ENCODE results near the gene ZNF837. TPM values are rescaled to one million over a fixed set of nuclear protein-coding genes. Genes with fewer than 3 reads are reported as not detected.

Gene ZNF837
- total and polyA plus RNA-seq, 2 of the 13 experiments (the other 11 are each of a cell fraction or from before 2014, with no cell fraction given): 0.29 to 1.3 TPM

DNA sequence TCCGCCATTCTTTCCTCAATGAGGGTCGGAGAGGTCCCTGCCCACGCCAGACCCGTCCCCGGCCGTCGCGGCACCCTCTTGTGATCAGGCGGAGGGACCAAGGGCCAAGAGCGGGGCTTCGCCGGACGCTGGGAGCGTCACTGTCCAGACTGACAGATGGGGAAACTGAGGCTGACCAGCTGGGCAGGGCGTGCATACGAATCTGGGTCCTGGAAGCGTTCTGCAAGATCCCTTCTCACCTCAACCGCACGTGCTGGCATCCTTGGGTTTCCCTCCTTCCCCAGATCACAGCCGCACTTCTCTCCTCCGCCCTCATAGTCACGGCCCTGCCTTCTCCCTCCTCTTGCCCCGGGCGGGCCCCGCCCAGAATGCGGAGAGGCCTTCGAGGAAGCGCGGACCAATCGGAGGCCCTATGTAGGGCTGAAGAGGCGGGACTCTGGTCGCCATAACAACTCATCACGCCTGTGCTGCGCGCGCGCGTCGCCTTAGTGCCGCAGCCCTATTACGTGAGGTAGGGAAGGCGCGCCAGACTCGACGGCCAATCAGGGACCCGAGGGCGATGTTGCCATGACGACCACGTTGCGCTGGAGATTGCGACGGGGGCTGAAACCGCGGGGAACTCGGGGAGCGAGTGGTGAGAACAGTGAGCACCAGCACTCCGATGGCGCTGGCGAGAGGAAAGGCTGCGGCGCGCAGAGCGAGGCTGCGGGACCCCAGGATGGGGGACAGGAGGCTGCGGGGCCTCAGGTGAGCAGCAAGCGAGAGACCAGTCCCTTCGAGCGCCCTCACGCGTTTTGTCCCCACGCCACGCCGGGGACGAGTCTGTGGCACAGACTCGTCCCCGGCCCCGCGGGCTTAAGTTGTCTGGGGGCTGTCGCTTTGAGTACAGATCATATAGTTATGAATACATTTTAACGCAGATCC, 20.3 kb upstream of the ZNF837 start (continued):
- TF ChIP-seq, protein P1, sequence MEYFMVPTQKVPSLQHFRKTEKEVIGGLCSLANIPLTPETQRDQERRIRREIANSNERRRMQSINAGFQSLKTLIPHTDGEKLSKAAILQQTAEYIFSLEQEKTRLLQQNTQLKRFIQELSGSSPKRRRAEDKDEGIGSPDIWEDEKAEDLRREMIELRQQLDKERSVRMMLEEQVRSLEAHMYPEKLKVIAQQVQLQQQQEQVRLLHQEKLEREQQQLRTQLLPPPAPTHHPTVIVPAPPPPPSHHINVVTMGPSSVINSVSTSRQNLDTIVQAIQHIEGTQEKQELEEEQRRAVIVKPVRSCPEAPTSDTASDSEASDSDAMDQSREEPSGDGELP (IDR thresholded peaks at IDR 0.05; ENCODE audit: borderline replicate concordance, low read depth): no peak
- no peak; the same call in 1 of the 2 replicates for TF ChIP-seq TFE3 (CRISPR knock-in tag; IDR thresholded peaks at IDR 0.05)
- TF ChIP-seq ARID2 (CRISPR knock-in tag; IDR thresholded peaks at IDR 0.05; ENCODE audit: borderline replicate concordance): peak; percentile 85
- TF ChIP-seq, protein P2, sequence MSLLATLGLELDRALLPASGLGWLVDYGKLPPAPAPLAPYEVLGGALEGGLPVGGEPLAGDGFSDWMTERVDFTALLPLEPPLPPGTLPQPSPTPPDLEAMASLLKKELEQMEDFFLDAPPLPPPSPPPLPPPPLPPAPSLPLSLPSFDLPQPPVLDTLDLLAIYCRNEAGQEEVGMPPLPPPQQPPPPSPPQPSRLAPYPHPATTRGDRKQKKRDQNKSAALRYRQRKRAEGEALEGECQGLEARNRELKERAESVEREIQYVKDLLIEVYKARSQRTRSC (CRISPR knock-in tag; IDR thresholded peaks at IDR 0.05; ENCODE audit: low read depth): no peak
- TF ChIP-seq ZNF329 (CRISPR knock-in tag; IDR thresholded peaks at IDR 0.05; ENCODE audit: low read depth): no peak
- no peak for TF ChIP-seq ZNF18 (CRISPR knock-in tag; IDR thresholded peaks at IDR 0.05; ENCODE audit: insufficient replicate concordance)
- TF ChIP-seq, protein P3, sequence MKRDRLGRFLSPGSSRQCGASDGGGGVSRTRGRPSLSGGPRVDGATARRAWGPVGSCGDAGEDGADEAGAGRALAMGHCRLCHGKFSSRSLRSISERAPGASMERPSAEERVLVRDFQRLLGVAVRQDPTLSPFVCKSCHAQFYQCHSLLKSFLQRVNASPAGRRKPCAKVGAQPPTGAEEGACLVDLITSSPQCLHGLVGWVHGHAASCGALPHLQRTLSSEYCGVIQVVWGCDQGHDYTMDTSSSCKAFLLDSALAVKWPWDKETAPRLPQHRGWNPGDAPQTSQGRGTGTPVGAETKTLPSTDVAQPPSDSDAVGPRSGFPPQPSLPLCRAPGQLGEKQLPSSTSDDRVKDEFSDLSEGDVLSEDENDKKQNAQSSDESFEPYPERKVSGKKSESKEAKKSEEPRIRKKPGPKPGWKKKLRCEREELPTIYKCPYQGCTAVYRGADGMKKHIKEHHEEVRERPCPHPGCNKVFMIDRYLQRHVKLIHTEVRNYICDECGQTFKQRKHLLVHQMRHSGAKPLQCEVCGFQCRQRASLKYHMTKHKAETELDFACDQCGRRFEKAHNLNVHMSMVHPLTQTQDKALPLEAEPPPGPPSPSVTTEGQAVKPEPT (CRISPR knock-in tag; IDR thresholded peaks at IDR 0.05; ENCODE audit: low read depth): 0 out of 2 replicates have a peak, but pooled peaks have one; percentile 18
- no peak for TF ChIP-seq TBL1XR1 (IDR thresholded peaks at IDR 0.05; ENCODE audit: borderline replicate concordance, low read length, partially characterized antibody)
- no peak for TF ChIP-seq ZNF615 (CRISPR knock-in tag; IDR thresholded peaks at IDR 0.05; ENCODE audit: borderline replicate concordance)
- TF ChIP-seq SP5 (CRISPR knock-in tag; IDR thresholded peaks at IDR 0.05; ENCODE audit: borderline replicate concordance, low read depth): no peak; the same call in 1 of the 2 replicates
- no peak for TF ChIP-seq NFE2L2 (IDR thresholded peaks at IDR 0.05; ENCODE audit: low read length)
- TF ChIP-seq POLR2A (IDR thresholded peaks at IDR 0.05; ENCODE audit: insufficient read depth in 1 of 2, low read depth in 2 of 2, low read length in 2 of 2): peak; percentile 76 to 90
- TF ChIP-seq NCOA1 (CRISPR knock-in tag; IDR thresholded peaks at IDR 0.05): no peak
- TF ChIP-seq SIN3B (IDR thresholded peaks at IDR 0.05; ENCODE audit: low read length): peak; percentile 70; the same call in 1 of the 2 replicates
- TF ChIP-seq CEBPG (CRISPR knock-in tag; IDR thresholded peaks at IDR 0.05): peak; percentile 71
- TF ChIP-seq TCF12 (IDR thresholded peaks at IDR 0.05): no peak
- no peak for TF ChIP-seq TCF12 (CRISPR knock-in tag; IDR thresholded peaks at IDR 0.05)
- TF ChIP-seq SMARCC2 (IDR thresholded peaks at IDR 0.05): no peak
- TF ChIP-seq, protein P4, sequence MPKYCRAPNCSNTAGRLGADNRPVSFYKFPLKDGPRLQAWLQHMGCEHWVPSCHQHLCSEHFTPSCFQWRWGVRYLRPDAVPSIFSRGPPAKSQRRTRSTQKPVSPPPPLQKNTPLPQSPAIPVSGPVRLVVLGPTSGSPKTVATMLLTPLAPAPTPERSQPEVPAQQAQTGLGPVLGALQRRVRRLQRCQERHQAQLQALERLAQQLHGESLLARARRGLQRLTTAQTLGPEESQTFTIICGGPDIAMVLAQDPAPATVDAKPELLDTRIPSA (CRISPR knock-in tag; IDR thresholded peaks at IDR 0.05; ENCODE audit: borderline replicate concordance): no peak
- TF ChIP-seq SRSF9 (IDR thresholded peaks at IDR 0.05; ENCODE audit: borderline replicate concordance, insufficient read depth, low read depth, low read length, poor library complexity, severe bottlenecking): no peak
- TF ChIP-seq HDAC6 (IDR thresholded peaks at IDR 0.05; ENCODE audit: low read depth, low read length): no peak
- TF ChIP-seq SKI (IDR thresholded peaks at IDR 0.05; ENCODE audit: partially characterized antibody): no peak
- no peak for TF ChIP-seq SNAPC2 (CRISPR knock-in tag; IDR thresholded peaks at IDR 0.05)
